ENCODE measurements around the gene OAS1.
"Not testable (repeated sequence)": the region's sequence is repeated elsewhere in the genome, so short reads cannot be mapped to it uniquely, and the experiment has no call there.

Gene OAS1

DNA sequence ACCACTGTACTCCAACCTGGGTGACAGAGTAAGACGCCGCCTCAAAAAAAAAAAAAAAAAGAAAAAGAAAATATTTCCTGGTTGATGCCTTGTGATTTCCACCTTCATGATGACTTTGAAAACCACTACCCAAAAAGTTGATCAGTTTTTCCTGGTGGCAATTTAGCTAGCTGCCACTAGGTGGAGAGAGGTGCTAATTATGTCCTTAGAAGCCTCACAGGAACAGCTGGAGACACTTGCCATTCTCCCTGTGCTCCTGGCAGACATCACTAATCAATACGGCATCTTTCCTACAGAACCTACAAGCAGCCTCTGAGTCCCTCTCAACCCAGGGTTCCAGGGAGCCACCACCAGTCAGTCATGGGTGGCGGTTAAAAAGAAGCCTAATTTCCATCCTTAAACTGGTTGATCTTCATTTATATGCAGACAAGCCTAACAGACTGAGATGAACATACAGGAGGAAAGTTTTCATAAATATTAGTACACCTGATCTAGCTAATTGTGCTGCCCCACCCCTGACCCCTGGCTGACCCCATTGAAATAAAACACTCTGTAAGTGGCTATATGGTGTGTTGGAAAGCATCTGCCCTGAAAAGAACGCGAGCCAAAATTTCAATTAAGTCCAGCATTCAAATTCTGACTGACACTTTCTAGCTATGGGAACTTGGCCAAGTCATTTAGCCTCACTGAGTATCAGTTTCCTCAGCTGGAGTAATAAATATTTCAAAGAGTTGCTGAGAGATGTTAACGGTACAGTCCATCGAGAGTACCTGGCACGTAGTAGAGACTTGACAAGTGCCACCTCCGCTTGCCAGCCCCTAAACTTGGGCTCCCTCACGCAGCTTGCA lies 6.2 kb upstream of the OAS1 start:
- peak; percentile 56 to 78 for DNase-seq

DNA sequence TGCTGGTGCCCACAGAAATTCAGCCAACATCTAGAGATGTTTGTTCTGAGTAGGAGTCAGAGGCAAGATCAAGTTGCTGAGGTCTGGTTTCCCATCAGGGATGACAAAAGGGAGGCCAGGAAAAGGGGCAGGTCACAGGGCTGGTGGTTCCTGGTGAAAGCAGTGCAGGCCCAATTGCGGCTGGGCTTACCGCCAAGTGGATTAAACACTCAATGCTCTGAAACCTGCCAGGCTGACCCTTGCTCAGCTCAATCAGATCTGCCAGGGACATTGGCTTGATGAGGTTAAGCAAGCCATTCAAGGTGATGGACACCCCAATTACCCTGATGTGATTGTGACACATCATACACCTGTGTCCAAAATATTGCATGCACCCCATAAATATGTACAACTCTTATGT lies 5.5 kb upstream of the OAS1 start:
- DNase-seq, result no peak

DNA sequence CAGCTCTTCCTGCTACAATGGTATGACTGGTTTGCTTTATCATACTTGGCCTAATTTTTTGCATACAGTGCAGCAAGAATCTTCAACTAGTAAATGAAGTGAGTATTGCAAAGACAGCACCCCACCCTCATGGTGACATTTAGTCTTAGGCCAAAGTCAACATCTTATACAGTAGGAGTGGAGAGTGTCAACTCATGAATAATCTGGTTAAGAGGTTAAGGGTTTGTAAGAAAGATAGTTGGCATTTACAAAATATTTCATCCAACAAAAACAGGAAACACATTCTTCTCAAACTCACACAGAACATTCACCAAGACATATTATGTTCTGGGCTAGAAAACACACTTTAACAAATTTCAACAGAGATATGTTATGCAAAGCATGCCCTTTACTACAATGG lies 2.2 kb upstream of the OAS1 start:
- no peak for DNase-seq

- DNase-seq, result no peak
Observed at GRCh38 chr12:112905451-112906089, 1.2 kb upstream of the OAS1 start.

DNA sequence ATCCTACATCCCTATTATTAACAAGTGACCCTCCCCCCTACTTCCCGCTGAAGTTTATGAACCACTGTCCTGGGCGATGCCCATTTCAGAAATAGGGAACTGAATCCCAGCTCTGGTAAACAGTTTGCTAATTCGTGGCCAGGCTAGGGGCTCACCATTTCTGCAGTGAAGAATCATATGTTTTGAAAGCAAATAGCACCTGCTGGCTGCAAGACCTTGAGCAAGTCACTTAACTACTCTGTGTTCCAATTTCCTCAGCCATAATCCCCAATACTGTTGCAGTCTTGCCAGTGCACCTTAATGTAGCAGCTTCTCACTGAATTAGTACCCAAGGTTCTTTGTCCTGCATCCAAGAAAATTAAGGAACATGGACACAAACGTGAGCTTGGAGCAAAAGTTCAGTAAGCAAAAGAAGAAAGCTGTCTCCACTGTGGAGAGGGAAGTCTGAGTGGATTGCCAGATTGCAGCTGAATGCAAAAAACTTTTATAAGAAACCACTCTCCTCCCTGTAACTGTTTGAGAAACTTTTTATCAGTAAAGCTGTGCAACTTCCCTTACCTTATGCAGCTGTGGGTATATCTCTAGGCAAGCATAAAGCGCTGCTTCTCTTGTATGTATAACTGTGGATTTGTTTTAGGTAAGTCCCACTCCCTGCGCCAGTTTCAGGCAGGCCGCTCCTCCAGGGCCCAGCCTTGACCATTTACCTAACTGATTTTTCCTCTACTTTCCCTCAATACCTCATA lies 824 bp downstream of the OAS1 start:
- peak; percentile 53 to 60 for DNase-seq

DNA sequence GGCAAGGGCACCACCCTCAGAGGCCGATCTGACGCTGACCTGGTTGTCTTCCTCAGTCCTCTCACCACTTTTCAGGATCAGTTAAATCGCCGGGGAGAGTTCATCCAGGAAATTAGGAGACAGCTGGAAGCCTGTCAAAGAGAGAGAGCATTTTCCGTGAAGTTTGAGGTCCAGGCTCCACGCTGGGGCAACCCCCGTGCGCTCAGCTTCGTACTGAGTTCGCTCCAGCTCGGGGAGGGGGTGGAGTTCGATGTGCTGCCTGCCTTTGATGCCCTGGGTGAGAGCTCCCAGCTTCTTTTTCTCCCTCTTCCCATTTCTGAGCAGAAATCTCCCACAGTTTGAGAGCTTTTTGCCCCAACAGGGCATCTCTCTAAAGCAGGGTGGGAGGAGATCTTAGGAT lies 1.8 kb downstream of the OAS1 start:
- DNase-seq, result peak in 1 of 2 donors; percentile 51

GRCh38 chr12:112909693-112910092 lies 2.9 kb downstream of the OAS1 start:
- DNase-seq, result no peak

DNA sequence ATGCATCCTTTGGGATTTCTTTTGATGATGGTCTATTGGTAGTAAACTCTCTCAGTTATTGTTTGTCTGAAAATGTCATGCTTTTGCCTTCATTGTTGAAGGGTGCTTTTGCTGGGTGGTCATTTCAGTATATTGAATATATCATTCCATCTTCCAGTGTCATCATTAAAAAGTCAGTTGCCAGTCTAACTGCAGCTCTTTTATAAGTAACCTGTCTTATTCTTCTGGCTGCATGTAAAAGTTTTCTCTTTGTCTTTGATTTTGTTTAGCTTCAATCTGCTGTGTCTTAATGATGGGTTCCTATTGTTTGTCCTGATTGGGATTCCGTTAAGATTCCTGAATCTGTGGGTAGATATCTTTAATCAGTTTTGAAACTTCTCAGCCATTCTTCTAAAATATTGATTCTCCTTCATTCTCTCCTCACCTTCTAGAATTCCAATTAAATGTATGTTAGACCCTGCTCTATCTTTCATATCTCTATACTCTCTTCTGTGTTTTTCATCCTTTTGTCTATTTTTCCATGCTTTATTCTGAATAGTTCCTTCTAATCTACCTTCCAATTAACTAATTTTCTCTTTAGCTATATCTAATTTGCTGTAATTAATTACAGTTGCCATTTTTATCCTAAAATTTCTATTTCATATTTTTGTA lies 6.4 kb downstream of the OAS1 start:
- no peak for DNase-seq

DNA sequence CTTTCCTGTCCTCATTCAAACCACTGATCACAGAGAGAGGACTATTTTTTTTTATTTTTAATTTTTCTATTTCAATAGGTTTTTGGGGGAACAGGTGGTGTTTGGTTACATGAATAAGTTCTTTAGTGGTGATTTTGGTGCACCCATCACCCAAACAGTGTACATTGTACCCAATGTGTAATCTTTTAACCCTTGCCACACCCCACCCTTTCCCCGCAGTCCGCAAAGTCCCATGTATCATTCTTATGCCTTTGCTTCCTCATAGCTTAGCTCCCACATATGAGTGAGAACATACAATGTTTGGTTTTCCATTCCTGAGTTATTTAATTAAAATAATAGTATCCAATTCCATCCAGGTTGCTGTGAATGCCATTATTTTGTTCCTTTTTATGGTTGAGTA lies 7.1 kb downstream of the OAS1 start:
- not testable (repeated sequence) for DNase-seq

DNA sequence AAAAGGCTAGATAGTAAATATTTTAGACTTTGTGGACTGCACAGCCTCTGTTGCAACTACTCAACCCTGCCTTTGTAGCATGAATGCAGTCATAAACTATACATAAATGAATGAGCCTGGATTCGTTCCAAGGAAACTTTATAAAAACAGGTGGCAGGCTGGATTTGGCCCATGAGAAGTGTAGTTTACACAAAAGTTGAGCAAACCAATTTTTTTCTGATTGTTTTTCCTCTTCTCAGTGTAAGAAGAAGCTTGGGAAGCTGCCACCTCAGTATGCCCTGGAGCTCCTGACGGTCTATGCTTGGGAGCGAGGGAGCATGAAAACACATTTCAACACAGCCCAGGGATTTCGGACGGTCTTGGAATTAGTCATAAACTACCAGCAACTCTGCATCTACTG lies 9.5 kb downstream of the OAS1 start:
- DNase-seq, result no peak

- DNase-seq, result no peak
Observed at GRCh38 chr12:112919121-112919520, 12.4 kb downstream of the OAS1 start.

DNA sequence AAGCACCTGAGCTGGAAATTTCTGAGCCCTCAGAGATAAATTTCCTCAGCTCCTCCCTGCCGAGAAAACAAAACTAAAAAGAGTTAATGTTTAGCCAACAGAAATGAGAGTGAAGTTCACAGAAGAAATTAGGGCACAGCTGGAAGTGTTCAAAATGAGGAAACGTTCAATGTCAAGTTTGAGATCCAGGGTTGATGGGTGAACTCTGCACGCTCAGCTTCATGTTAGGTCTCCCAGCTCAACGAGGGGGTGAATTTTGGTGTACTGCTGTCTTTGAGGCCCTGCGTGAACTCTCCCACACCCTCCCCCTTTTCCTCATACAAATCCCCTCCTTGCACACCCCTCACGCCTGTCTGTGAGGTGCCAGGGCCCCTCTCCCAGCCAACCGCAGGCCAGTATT lies 18.2 kb downstream of the OAS1 start:
- DNase-seq, result no peak

GRCh38 chr12:112926416-112927033 lies 19.8 kb downstream of the OAS1 start:
- DNase-seq, result not testable (repeated sequence)

GRCh38 chr12:112927475-112927874 lies 20.7 kb downstream of the OAS1 start:
- DNase-seq, result no peak

- DNase-seq, result no peak
Observed at GRCh38 chr12:112927925-112928324, 21.2 kb downstream of the OAS1 start.

DNA sequence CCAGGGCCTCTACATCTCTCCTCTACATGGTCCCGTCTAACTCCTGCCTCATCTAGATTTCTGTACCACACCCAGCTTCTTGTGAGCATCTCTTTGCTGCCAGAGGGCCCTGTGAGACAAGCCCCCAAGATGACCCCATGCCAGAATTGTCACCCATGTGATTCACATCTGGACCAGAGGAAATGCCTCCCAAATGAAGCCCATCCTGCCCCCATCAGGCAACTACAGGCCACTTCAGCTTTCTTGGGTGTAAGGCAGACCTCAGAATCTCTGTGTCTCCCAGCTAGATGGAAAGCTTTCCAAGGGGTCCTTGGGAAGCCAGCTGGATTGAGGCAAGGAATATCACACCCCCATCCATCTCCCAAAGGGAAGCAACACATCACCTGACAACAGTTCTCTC lies 22.2 kb downstream of the OAS1 start:
- no peak for DNase-seq

DNA sequence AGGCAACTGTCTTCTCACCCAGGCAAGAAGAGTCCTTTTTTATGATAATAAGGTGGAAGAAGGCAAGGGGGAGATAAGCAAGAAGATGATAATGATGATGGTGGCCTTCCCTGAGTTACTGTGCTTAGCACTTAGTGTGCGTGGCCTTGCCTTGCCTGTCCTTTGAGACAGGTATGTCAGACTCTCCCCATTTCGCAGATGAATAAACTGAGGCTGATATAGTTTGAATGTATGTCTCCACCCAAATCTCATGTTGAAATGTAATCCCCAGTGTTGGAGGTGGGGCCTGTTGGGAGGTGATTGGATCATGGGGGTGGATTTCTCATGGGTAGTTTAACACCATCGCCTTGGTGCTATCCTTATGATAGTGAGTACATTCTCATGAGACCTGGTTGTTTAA lies 23.0 kb downstream of the OAS1 start:
- no peak for DNase-seq

DNA sequence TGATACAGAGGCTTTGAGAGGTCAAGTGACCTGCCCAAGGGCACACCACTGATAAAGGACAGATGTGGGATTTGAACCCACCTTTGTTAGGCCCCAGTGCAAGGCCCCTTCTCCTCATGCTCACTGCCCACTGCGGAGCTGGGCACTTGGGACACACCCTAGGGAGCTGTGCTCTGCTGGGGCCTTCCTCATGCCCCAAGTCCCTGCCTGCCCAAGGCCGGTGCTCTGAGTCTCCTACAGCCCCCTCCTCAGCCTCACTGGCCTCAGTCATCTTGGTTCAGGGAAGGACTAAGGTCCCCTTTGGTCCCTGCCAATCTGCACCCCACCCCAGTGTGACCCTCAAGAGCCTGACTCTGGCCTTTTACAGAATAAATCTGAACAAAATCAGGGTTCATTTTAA lies 23.6 kb downstream of the OAS1 start:
- DNase-seq, result no peak

DNA sequence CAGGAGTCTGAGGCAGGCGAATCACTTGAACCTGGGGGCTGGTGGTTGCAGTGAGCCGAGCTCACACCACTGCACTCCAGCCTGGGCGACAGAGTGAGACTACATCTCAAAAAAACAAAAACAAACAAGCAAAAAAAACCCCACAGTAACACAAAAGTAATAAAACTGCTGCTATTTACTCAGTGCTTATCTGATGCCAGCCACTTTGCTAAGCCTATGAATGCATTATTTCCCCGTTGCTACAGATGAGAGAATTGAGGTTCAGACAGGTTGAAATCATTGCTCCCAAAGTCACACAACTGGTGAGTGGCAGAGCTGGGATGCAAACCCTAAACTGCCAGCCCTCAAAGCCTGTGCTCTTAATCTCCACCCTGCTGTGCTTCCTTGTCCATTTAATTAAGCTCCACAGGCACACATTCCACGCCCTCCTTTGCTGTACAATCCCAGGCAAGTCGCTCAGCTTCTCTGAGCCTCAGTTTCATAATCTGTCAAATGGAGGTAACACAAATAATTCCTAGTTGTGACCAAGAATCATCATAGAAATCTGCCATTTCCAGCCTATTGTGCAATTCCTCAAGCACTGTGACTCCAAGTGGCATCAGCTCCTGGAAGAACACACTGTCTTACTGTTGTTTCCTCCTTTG lies 25.8 kb downstream of the OAS1 start:
- no peak for DNase-seq

DNA sequence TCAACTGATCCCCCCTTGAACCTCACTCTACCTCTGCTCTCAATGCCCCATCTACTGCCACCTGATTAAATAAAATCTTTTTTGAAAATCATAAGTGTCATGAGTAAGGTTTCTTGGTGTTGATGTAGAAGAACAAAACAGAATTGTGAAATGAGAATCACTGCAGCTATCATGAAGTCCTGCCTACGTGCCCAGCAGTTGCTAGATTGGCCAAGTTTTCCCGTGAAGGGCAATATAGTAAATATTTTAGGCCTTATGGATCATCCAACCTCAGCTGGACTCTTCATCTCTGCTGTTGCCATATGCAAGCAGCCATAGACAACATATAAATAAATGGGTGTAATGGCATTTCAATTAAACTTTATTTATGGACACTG lies 26.4 kb downstream of the OAS1 start:
- no peak for DNase-seq

DNA sequence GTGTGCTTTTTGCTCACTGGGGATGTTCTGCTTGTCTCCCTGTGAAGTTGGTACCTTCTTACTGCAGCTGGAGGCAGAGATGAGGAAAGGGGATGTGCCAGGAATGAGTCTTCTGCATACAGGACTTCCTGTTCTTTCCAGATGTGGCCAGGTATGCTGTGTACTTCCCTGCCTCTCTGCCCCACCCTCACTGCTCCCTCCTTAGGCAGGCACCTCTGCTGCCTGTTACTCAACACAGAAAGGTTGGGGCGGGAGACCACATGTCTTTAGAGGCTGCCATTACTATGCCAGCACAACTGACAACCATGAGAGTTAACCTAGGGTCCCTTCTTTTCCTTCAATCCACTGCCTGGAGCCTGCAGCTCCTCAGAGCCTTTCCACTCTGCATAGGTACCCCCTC lies 29.5 kb downstream of the OAS1 start:
- DNase-seq, result peak in 1 of 2 donors; percentile 29

- peak in 1 of 2 donors; percentile 22 for DNase-seq
Observed at GRCh38 chr12:112936927-112937326, 30.2 kb downstream of the OAS1 start.
